ENCODE data around the gene GRIP2.

The GRIP2 gene

DNA sequence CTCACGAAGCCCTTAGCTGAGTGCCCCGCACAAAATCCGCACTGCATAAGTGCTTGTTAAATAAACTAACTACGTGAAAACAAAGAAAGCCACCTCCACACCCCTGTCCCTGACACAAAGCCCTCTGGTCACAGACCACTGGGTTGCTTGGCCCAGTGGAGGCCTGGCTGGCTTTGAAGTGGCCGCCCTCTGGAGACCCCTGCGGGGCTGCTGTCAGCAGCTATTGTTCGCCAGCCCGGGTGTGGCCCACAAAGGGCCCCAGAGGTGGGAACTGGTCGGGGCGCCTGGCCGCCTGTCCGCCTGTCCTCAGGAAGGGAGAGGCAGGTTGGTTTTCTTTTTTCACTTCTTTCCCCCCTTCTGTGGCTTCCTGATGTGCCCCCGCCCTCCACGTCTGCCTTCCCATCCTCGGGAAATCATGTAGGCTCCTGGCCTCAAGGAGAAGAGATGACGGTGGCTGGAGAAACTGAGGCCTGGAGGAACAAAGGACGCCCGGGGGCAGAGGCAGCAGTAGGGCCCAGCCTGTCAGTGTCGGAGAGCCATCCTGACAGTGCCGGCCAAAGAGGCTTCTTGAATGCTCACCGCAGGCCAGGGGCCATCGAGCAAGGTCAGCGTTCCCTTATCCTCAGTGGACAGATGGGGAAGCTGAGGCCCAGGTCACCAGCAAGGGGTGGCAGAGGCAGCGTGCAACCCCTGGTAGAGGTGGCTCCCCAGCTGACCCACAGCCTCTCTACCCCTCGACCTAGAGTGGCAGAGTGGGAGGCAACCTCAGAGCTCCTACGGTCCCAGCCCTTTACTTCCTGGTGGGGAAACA is 76.6 kb downstream of the GRIP2 start:
- DNase-seq = no peak

DNA sequence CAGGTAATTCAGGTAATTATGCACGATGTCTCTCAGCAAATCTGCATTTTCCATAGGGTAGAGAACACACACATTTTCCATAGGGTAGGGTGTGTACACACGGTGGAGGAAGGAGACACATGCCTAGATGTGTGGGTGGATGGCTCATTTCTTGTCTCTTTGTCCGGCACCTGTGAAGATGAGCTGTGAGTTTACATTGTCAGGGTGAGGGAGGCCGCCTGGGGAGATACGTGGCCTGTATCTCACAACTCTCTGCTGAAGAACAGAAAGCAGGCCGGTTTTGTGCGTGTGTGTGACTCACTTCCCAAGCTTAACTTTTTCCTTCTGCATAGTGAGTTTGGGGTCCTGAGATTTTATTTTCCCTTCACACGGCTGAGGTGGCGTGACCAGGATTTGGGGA is 77.4 kb downstream of the GRIP2 start:
- DNase-seq = no peak

DNA sequence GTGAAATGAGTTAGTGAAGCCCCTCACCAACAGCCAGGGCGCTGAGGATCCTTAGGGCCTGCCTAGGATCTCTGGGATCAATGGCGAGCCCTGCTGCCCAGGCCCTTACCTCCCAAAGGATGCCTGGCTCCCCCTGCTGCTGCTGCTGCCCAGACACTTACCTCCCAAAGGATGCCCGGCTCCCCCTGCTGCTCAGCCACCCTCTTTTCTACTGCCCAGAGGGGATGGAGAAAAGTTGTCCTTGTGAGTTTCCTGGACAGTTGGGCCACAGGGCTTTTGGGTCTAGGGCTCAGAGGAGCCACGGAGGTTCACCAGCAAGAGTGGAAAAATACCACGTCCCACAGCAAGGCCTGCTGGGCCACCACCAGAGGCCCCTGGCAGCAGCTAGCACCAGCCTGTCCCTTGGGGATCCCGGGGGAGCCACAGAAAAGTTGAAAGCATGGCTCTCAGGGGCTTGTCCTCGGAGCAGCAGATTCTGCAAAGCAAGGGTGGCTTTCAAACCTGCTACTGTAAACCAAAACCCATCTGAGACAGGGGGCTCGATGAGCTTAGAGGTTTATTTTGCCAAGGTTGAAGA is 78.3 kb downstream of the GRIP2 start:
- peak; percentile 67 for DNase-seq

GRCh38 chr3:14461006-14461747 is 79.0 kb downstream of the GRIP2 start:
- no peak for DNase-seq

DNA sequence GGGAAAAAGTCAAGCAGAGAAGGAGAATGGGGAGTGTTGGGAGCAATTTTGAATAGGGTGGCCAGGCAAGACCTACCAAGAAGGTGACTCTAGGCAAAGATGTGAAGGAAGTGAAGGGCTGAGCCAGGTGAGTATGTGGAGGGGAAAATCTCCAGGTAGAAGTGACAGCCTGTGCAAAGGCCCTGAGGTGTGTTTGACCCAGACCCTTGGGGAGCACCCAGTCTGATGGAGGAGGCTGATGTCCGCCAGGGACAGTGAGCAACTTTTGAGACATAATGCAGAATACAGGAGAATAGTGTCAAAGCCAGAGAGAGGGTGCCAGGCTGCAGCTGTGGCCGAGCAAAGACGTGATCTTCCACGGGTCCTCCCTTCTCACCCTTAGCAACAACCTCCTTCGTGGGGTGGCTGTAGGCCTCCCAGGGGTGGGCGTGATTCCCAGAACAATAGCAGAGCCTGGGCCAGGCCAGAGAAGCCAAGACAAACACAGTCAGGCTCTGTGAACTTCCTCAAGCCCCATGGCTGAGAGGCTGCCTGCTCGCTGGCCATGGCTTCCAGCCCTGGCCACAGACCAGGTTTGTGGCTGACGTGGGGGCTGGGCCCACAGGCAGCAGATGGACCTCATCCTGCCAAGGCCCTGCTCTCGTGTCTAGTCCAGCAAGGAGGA is 79.7 kb downstream of the GRIP2 start:
- no peak for DNase-seq

DNA sequence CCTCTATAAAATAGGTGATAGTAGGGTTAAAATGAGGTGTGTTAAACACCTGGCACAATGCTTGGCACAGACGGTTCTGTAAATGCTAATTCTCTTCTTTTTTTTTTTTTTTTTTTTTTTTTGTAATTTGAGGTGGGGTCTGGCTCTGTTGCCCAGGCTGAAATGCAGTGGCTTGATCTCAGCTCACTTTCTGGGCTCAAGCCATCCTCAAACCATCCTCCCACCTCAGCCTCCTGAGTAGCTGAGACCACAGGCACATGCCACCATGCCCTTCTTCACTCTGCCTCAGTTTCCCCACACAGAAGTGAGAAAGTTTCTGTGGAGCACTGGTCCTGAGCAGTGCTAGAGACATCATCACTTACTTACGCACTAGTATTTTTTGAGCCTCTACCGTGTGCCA is 80.4 kb downstream of the GRIP2 start:
- no peak for DNase-seq

DNA sequence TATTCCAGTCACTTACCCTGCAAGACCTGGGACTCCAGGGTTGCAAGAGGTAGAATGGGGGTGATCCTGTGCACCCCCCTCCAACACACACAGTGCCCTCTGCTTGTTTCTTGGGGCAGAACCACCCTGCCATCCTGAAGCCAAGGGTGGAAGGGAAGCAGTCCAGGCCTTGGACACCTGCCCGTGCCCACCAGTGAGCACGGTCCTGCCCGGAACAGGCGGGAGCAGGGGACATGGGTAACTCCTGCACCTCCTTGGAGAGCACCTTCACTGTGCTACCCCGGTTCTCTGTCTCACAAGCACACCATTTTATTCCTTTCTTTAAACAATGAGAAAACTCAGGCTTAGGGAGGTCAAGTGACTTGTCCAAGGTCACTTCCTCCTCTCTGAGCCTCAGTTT is 80.8 kb downstream of the GRIP2 start:
- DNase-seq = no peak

- no peak for DNase-seq
Observed at GRCh38 chr3:14458434-14459275, 81.5 kb downstream of the GRIP2 start.

DNA sequence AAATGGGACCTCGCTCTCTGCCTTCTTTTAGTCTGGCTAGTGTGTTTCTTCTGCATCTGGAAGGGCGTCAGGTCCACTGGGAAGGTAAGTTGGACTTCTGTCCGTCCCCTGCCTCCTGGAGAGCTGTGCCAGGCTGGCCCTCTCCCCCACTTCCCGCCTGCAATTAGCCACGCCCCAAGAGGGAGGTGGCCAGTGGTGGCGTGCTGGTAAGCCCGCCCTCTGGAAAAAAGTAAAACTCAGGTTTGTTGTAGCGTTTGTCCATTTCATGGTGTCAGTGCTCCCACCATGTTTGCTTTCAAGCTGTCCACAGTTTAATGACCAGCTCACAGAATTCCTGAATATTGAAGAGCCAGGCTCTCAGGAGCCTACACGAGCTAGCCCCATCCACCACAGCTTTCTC is 82.1 kb downstream of the GRIP2 start:
- DNase-seq = no peak

- no peak for DNase-seq
Observed at GRCh38 chr3:14457481-14457880, 82.7 kb downstream of the GRIP2 start.

DNA sequence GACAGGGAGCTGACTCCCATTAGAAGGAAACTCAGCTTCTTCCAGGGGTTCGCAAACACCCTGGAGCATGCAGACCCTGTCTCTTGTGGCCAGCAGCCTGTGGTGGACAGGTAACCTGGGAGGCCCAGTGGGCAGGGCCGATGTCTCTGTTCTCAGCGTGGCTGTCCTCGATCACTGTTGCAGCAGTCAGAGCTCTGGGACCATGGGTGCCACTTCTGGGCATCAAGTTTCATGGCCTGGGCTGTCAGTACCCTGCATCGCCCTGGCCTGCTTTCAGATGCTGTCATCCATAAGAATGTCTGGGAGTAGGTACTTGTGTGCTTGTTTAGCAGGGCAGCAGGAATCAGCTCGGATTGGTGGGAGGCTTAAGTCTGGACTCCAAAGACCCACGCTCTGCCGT is 83.3 kb downstream of the GRIP2 start:
- no peak for DNase-seq

DNA sequence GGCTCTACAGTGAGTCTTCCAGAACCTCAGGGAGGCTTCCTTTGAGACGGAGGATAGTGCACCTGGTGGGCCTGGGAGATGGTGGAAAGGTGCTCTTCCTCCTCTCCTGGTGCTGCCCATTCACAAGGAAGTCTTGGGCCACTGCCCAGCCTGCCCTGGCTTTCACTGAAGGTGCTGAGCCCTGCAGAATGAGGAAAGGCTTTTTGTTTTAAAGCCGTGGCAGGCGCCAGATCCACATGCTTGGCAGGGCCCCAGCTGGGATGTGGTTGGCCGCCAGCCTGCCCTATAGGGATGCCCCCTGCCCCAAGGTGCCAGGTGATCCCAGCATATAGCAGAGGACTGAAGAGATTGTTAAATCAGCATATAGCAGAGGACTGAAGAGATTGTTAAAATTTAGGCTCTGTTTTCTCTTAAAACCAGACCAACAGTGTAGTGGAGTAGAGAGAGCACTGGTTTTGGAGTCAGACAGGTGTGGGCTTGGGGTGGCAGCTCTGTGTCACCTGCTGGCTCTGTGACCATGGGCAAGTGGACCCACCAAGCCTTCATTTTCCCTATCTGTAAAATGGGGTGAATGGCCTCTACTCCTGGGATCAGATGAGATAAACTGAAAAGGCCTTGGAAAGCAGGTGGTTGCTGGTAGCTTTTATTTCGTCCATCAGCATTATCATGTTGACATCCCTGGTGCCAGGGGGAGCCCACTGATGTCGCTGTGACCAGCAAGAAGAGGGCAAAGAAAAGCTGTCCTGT is 84.4 kb downstream of the GRIP2 start:
- DNase-seq = no peak

- DNase-seq = no peak
Observed at GRCh38 chr3:14454639-14455310, 85.4 kb downstream of the GRIP2 start.

GRCh38 chr3:14453876-14454638 is 86.1 kb downstream of the GRIP2 start:
- no peak for DNase-seq

DNA sequence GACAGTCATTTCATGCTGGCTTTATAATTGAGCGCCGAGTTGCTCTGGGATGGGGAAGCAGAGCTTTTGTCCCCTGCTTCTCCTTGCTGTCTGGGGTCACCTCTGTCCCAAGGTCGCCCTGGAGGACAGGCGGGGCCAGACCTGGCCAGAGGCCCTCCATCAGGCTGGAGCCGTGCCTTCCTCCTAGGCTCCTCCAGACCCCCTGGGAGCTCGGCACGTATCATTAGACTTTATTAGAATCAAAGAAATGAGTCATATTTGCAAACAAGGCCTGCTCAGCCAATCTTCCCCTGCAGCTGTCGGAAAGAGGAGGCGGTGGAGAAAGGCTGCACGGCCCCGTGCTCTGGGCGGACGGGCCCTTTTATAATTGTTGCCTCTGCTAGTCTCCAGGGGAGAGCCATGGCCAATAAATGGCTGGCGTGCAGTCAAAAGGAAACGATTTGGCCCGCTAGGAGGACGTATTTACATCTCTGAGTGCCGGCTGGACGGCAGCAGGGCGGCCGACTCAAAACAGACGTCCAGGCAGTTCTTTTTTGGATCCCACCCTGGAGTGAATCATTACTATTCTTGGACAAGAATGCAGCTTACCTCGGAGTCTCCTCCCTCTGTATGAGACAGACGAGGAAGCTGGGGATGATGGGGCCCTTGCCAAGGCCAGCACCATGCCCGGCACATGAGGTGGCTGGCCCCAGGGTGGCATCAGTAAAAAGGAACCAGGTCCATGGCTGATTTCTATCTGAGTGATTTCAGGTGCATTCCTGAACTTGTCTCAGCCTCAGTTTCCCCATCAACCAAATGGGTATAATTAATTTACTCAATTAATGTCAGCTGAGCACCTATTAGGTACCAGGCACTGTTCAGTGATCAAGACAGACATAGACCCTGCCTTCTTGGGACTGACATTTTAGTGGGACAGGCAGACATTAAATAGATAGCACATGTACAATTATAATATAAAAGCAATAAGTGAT is 87.1 kb downstream of the GRIP2 start:
- no peak for DNase-seq

DNA sequence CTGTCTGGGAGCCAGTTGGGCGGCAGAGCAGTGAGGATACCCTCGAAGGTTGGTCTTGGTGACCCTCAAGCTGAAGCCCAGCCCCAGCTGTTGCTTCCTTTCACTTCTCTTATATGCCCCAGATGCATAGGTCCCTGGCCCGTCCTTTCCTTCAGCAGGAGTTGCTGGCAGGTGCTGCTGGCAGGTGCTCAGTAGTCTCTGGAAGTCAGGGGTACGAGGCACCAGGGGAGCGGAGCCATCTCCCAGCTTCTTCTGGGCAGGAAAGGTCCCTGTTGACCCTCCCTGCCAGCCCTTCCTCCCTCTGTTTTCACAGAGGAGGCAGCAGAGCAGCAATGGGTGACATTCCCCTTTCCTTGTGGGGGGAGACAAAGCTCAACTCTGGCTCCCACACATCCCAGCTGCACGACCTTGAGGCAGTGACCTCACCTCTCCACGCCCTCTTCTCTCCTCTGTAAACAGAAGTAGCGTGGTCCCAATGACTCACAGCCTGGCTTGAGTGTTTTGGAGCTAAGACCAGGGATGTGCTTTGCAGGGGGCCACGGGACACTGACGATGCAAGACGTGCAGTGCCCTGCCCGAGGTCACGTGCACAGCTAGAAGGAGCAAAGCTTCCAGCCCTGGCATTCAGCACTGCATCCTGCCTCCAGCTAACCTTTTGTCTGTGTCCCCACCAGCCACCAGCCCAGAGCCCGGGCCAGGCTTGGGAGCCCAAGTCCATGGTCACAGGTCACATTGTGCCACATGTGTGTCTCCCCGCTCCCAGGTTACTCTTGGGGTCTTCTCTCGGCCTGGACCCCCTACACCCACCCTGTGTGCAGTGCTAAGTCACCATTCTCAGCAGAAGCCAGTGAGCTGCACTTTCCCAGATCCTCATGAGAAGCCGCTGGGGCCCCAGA is 88.0 kb downstream of the GRIP2 start:
- DNase-seq = peak; percentile 28

DNA sequence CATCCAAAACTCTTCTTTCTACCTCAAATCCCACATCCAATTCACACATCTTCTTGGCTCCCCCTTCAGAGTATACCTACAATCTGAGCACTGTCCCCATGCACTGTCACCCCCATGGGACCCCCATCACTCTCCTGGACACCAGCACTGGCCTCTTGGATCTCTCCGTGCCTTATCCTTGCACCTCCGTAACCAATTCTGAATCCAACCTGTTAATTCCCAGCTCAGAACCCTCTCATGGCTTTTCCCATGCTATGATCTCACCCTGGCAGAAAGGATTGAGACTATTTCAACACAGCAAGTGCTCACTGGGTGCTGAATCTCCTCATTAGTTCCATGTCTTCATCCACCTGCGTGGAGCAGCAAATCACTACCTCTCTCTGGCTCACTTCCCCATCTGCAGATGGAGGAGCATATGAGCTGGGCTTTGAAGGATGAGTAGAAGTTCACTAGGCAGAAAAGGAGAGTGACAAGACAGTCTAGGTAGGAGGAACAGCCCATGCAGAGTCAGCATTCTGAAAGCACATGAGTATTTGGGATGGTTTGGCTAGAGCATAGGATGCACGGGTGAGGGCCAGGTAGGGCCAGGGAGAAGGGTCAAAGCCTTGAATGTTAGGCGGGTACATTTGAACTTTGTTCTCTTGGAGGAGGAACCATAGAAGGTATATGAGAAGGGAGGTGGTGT is 89.1 kb downstream of the GRIP2 start:
- no peak for DNase-seq
